BLaER1 treated with 17β-estradiol and CSF1 and Interleukin-3, amounts not matched to agents 10 nM and 100 nM (cell line): ENCODE measurements around the gene UCKL1.

Source experiments
- H3K27ac ChIP-seq, 11 experiments: shearing (Covaris generic); formaldehyde crosslinking; 2 replicates each; pipeline ENCODE4 v1.8.1; 2022
- H3K27me3 ChIP-seq, 11 experiments: shearing (Covaris generic); formaldehyde crosslinking; 2 replicates each; pipeline ENCODE4 v1.8.1; 2022
- H3K36me3 ChIP-seq, 11 experiments: shearing (Covaris generic); formaldehyde crosslinking; 2 replicates each; pipeline ENCODE4 v1.8.1; 2022
- H3K4me1 ChIP-seq, 10 experiments: shearing (Covaris generic); formaldehyde crosslinking; 2 replicates each; pipeline ENCODE4 v1.8.1; 2022
- H3K4me2 ChIP-seq, 11 experiments: shearing (Covaris generic); formaldehyde crosslinking; 2 replicates each; pipeline ENCODE4 v1.8.1; 2022
- H3K4me3 ChIP-seq, 10 experiments: shearing (Covaris generic); formaldehyde crosslinking; 2 replicates each; pipeline ENCODE4 v1.8.1; 2022
- H3K9ac ChIP-seq, 11 experiments: shearing (Covaris generic); formaldehyde crosslinking; 2 replicates each; pipeline ENCODE4 v1.8.1; 2022
- H3K9me3 ChIP-seq, 11 experiments: shearing (Covaris generic); formaldehyde crosslinking; replicated peaks in 1 of 11; 2 replicates each; pipeline ENCODE4 v1.8.1; 2022
- H4K20me1 ChIP-seq, 11 experiments: shearing (Covaris generic); formaldehyde crosslinking; 2 replicates each; pipeline ENCODE4 v1.8.1; 2022
- Cebpa-rat ChIP-seq, 11 experiments: shearing (Covaris generic); IDR thresholded peaks; 2 replicates each; pipeline ENCODE4 v1.8.1; 2022

UCKL1 gene

DNA sequence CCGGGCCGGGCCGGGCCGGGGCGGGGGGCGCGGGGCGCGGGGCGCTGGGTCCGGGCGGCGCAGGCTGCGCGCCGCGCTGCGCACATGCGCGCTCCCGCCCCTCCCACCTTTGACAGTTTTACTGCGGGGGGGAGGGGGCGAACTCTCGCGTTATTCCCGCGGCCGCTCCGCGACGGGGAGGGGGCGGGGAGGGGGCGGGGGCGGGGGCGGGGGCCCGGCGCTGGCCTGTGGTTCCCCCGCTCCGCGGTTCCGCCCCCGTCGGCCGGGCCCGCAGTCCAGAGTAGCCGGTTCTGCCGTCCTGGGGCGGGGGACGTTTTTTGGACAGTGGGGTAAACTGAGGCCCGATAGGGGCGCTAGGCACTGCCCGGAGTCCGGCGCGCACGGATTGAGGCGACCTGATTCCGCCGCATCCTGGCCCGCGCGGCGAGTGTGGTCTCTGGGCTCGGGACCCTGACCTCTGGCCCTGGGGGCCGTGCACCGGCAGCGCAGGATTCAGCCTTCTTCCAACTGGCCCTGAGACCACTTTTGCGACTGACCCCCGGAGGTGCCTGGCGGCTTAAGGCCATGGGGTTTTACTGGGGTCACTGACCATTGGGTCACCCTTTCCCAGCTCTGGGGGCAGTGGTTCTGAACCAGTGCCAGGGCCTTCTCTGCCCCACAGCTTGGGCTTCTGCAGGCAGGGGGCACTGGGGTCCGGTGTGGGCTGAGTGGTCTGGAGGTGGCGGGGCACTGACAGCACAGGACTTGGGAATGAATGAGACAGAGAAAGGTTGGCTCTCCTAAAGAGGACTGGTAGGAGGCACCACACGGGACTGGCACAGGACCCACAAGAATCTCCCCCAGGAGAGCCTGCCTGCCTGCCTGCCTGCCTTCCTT, 13.9 kb upstream of the UCKL1 start, which contains the start of gene ZNF512B:
Gene ZNF512B (minus strand): TSS at position 93 of the 876 bp plus-strand sequence. CDS start 1,980 bp downstream, outside the sequence.
- peak within 1 kb of the TSS; percentile 93 to 100 (median 99) for H3K4me2 ChIP-seq
- H3K27ac ChIP-seq, result peak within 1 kb of the TSS; percentile 86 to 96 (median 89)
- TF ChIP-seq Cebpa-rat (IDR thresholded peaks at IDR 0.05), result no peak
- peak within 1 kb of the TSS; percentile 73 to 86 (median 79) for H3K4me3 ChIP-seq
- peak within 1 kb of the TSS; percentile 90 to 99 (median 94) for H3K9ac ChIP-seq
- H3K27me3 ChIP-seq, result no peaks in the 10 kb centered on the region; a peak in 1 of 22 replicates
- H4K20me1 ChIP-seq, result 0 out of 22 replicates have a peak, but pooled peaks cover 0 to 6% (median 0%) of the 10 kb centered on the region in 11 experiments
- H3K9me3 ChIP-seq, result peaks cover 9 to 28% (median 25%) of the 10 kb centered on the region in 11 experiments
- H3K36me3 ChIP-seq, result peaks cover 20 to 27% (median 24%) of the 10 kb centered on the region in 11 experiments
- H3K4me1 ChIP-seq, result peaks cover 21 to 43% (median 37%) of the 10 kb centered on the region in 10 experiments

DNA sequence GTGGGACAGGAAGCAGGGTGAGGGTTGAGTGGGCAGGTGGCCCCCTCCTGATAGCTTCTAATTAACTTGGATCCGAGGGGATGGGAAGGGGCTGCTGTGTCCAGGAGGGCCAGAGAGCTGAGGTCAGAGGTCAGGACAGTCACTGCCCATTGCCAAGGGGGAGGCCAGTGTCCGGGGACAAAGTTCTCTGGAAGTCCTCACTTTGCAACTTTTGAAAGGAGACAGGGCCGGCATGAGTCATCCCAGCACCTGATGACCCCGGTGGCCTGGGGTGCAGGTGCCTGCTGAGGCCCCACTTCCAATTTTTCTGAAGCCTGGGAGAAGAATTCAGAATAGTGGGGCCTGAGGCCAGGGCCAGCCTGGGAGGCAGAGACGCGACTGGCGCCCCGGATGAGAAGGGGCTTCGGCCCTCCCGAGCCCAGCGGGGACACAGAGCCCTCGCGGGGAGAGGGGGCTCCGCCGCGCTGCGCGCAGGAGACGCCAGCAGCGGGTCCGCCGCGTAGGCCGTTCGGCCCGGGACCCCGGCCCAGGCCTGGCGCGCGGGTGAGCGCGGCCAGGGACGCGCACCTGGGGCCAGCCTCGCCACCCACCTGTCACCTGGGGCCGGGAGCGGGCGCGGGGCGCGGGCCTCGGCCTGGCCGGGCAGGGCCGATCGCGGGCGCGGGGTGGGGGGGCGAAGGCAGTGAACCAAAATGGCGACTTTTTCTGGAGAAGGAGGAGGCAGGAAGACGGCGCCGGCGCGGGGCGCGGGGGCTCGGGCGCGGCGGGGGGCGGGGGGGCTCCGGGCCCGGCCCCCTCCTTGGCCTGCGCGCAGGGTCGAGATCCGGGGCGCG, 12.9 kb upstream of the UCKL1 start:
- Histone ChIP-seq H3K9me3 (peaks cover 14 to 36% (median 31%) of the 10 kb centered on the region in 11 experiments), H3K36me3 (peaks cover 25 to 32% (median 30%) of the 10 kb centered on the region in 11 experiments), H3K4me2 (peak overlapping the region; percentile 93 to 100 (median 99)), H3K4me3 (peak overlapping the region; percentile 73 to 86 (median 79)), H3K4me1 (peaks cover 17 to 42% (median 36%) of the 10 kb centered on the region in 10 experiments), H3K27ac (peak overlapping the region; percentile 86 to 96 (median 89)), H3K9ac (peak overlapping the region; percentile 90 to 99 (median 94)), H3K27me3 (no peaks in the 10 kb centered on the region; a peak in 1 of 22 replicates), H4K20me1 (no peaks in the 10 kb centered on the region)
- TF ChIP-seq Cebpa-rat (IDR thresholded peaks at IDR 0.05), result no peak

- H3K27me3 ChIP-seq, result no peaks in the 10 kb centered on the region; a peak in 1 of 22 replicates
- H3K4me2 ChIP-seq, result peak overlapping the region; percentile 93 to 100 (median 99)
- peak overlapping the region; percentile 90 to 99 (median 94) for H3K9ac ChIP-seq
- H3K27ac ChIP-seq, result peak overlapping the region; percentile 86 to 96 (median 89); a peak in 19 of 22 replicates
- TF ChIP-seq Cebpa-rat (IDR thresholded peaks at IDR 0.05), result no peak
- H3K4me3 ChIP-seq, result peak overlapping the region; percentile 73 to 86 (median 79)
- peaks cover 33 to 40% (median 38%) of the 10 kb centered on the region in 11 experiments for H3K36me3 ChIP-seq
- H4K20me1 ChIP-seq, result no peaks in the 10 kb centered on the region
- peaks cover 14 to 34% (median 29%) of the 10 kb centered on the region in 10 experiments for H3K4me1 ChIP-seq
- peaks cover 15 to 43% (median 38%) of the 10 kb centered on the region in 11 experiments for H3K9me3 ChIP-seq
Measured at GRCh38 chr20:63968136-63968927, 12.1 kb upstream of the UCKL1 start.

DNA sequence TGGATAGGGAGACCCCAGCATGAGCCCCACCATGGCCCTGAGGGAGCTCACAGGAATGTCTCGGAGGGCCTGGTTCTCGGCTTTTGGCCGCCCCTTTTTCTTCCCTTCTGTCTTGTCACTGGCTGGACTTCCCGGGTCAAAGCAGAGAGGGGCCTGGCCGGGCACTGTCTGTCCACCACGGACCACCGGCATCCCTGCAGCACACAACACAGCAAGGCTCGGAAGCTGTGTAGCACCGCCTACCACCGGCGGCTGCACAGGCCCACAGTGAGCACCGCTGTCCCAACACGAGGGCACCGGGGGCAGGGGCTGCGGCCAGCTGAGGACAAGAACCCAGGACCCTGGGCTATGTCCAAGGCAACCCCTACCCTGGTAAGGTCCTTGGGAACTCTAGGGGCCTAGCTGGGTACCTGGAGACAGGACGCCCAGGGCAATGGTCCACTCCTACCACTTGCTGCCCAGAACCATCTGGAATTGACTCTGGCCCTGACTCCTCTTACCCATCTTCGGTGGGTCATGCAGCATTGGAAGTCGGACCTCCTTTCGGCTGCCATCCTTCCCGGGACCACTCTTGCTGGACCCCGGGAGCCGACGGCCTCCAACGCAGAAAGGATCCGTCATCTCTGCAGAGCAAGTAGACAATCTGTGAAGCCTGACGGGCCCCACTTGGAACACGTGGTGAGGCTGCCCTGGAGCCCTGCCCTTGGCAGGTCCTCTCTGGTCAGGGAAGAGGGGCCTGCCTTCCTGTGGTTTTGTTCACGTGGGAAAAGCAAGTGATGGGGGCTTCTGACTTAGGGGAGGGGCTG, 11.3 kb upstream of the UCKL1 start:
- Histone ChIP-seq H3K27me3 (no peaks in the 10 kb centered on the region; a peak in 1 of 22 replicates), H3K27ac (peak overlapping the region in 1 of 11 experiments; percentile 96; a peak in 1 of 22 replicates), H3K4me3 (peak overlapping the region in 2 of 10 experiments; percentile 73 to 86; a peak in 3 of 20 replicates), H3K4me1 (peaks cover 14 to 32% (median 26%) of the 10 kb centered on the region in 10 experiments), H3K9ac (peak overlapping the region in 3 of 11 experiments; percentile 92 to 99 (median 95); a peak in 3 of 22 replicates), H4K20me1 (no peaks in the 10 kb centered on the region), H3K36me3 (peaks cover 41 to 48% (median 46%) of the 10 kb centered on the region in 11 experiments), H3K9me3 (peaks cover 15 to 47% (median 38%) of the 10 kb centered on the region in 11 experiments), H3K4me2 (peak overlapping the region in 3 of 11 experiments; percentile 98 to 99 (median 99); a peak in 7 of 22 replicates)
- no peak for TF ChIP-seq Cebpa-rat (IDR thresholded peaks at IDR 0.05)

DNA sequence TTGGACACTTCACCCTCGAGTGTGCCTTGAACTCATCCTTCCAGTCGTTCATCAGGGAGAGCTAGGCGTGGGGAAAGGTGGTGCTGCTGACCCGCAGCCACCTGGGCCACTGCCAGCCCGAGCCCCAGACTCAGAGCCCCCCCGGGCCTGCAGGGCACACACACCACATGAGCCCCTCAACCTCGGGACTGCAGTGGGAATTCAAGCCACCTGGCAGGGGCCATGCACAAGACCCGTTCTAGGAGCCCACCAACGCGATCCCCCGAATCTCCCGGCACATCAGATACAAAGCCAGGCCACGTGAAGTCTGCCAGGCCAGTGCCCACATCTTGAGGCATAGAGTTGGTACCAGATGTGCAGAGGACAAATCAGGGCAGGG, 10.7 kb upstream of the UCKL1 start:
- Histone ChIP-seq H3K4me3 (peak overlapping the region in 3 of 10 experiments; percentile 11 to 36 (median 12); a peak in 2 of 20 replicates), H3K9me3 (peaks cover 15 to 47% (median 38%) of the 10 kb centered on the region in 11 experiments), H3K4me1 (peaks cover 14 to 26% (median 21%) of the 10 kb centered on the region in 10 experiments), H3K4me2 (no peak overlapping the region), H3K27me3 (no peaks in the 10 kb centered on the region; a peak in 1 of 22 replicates), H3K9ac (no peak overlapping the region; a peak in 1 of 22 replicates), H3K36me3 (peaks cover 47 to 54% (median 52%) of the 10 kb centered on the region in 11 experiments), H3K27ac (no peak overlapping the region), H4K20me1 (peaks cover 0 to 4% (median 0%) of the 10 kb centered on the region in 11 experiments; a peak in 1 of 22 replicates)
- TF ChIP-seq Cebpa-rat (IDR thresholded peaks at IDR 0.05), result no peak

- Histone ChIP-seq H3K27me3 (no peaks in the 10 kb centered on the region; a peak in 1 of 22 replicates), H4K20me1 (peaks cover 0 to 8% (median 0%) of the 10 kb centered on the region in 11 experiments; a peak in 2 of 22 replicates), H3K9me3 (peaks cover 15 to 47% (median 38%) of the 10 kb centered on the region in 11 experiments), H3K9ac (no peak overlapping the region; a peak in 1 of 22 replicates), H3K4me2 (no peak overlapping the region), H3K4me3 (peak overlapping the region in 4 of 10 experiments; percentile 11 to 36 (median 23); a peak in 3 of 20 replicates), H3K4me1 (peaks cover 14 to 22% (median 19%) of the 10 kb centered on the region in 10 experiments), H3K27ac (no peak overlapping the region), H3K36me3 (peaks cover 53 to 60% (median 57%) of the 10 kb centered on the region in 11 experiments)
- no peak for TF ChIP-seq Cebpa-rat (IDR thresholded peaks at IDR 0.05)
Measured at GRCh38 chr20:63966172-63966943, 10.1 kb upstream of the UCKL1 start.
